Left kidney (tissue), 2 donors: ENCODE data around the gene ANO3. TPM values are rescaled to one million over a fixed set of nuclear protein-coding genes. Genes with fewer than 3 reads are reported as not detected.
A peak's percentile ranks its signal among the peaks of the same experiment; 100 is the strongest.

Experiments
- DNase-seq: peaks from one replicate; pipeline ENCODE4 v3.0.0-alpha.2; 2013
- polyA plus RNA-seq: library from polyadenylated mRNA; unstranded; fragments of 120-200 nt; gene quantifications from one replicate; pipeline ENCODE4 v1.2.1, GENCODE V29; 2013; ENCODE audit not compliant: insufficient read length

ANO3 gene
- polyA plus RNA-seq, 1 donor = 3.0 TPM

GRCh38 chr11:26490546-26490945 lies 158.6 kb downstream of the ANO3 start:
- no peak for DNase-seq

GRCh38 chr11:26493616-26494015 lies 161.7 kb downstream of the ANO3 start:
- no peak for DNase-seq

GRCh38 chr11:26507229-26507628 lies 175.3 kb downstream of the ANO3 start:
- no peak for DNase-seq

GRCh38 chr11:26510164-26510563 lies 178.2 kb downstream of the ANO3 start:
- no peak for DNase-seq

- DNase-seq = no peak
Measured at GRCh38 chr11:26510756-26511155, 178.8 kb downstream of the ANO3 start.

GRCh38 chr11:26512196-26512595 lies 180.3 kb downstream of the ANO3 start:
- DNase-seq = no peak

- DNase-seq = no peak
Measured at GRCh38 chr11:26519469-26519868, 187.5 kb downstream of the ANO3 start.

- DNase-seq = no peak
Measured at GRCh38 chr11:26522912-26523610, 191.1 kb downstream of the ANO3 start.

- no peak for DNase-seq
Measured at GRCh38 chr11:26527685-26528084, 195.8 kb downstream of the ANO3 start.

GRCh38 chr11:26537341-26537740 lies 205.4 kb downstream of the ANO3 start:
- DNase-seq = no peak

GRCh38 chr11:26539517-26539916 lies 207.6 kb downstream of the ANO3 start:
- no peak for DNase-seq

- no peak for DNase-seq
Measured at GRCh38 chr11:26541870-26542269, 209.9 kb downstream of the ANO3 start.

- DNase-seq = no peak
Measured at GRCh38 chr11:26549176-26549575, 217.2 kb downstream of the ANO3 start.

- DNase-seq = no peak
Measured at GRCh38 chr11:26550022-26550421, 218.1 kb downstream of the ANO3 start.

- DNase-seq = no peak
Measured at GRCh38 chr11:26551186-26551801, 219.4 kb downstream of the ANO3 start.

GRCh38 chr11:26553182-26553581 lies 221.3 kb downstream of the ANO3 start:
- no peak for DNase-seq

- DNase-seq = no peak
Measured at GRCh38 chr11:26554455-26554854, 222.5 kb downstream of the ANO3 start.

- DNase-seq = no peak
Measured at GRCh38 chr11:26556582-26556981, 224.7 kb downstream of the ANO3 start.

- DNase-seq = no peak
Measured at GRCh38 chr11:26557666-26558065, 225.7 kb downstream of the ANO3 start.

GRCh38 chr11:26558190-26558589 lies 226.3 kb downstream of the ANO3 start:
- DNase-seq = no peak

GRCh38 chr11:26569646-26570045 lies 237.7 kb downstream of the ANO3 start:
- no peak for DNase-seq

GRCh38 chr11:26571861-26572654 lies 240.1 kb downstream of the ANO3 start, which contains the start of gene MUC15:
MUC15 (minus strand) TSS chr11:26572263; CDS start chr11:26567094, 5,169 bp downstream.
- no peak for DNase-seq

- peak; percentile 21 for DNase-seq
Measured at GRCh38 chr11:26572770-26573402, 241.0 kb downstream of the ANO3 start.
